GM18507 (cell line): Measurements from ENCODE around the gene FAM110C.
"Not testable (repeated sequence)": the region's sequence is repeated elsewhere in the genome, so short reads cannot be mapped to it uniquely, and the experiment has no call there.

Experiments used
- DNase-seq: peaks from one replicate; pipeline ENCODE4 v3.0.0; 2011; ENCODE audit warnings: low read depth; ENCODE audit not compliant: insufficient read length; ENCODE audit errors: extremely low spot score
- FAIRE-seq: peaks from 2 replicates; lab custom pipeline; 2011; peaks lifted over from hg19 to GRCh38; lab: Jason Lieb, UNC

Gene FAM110C

DNA sequence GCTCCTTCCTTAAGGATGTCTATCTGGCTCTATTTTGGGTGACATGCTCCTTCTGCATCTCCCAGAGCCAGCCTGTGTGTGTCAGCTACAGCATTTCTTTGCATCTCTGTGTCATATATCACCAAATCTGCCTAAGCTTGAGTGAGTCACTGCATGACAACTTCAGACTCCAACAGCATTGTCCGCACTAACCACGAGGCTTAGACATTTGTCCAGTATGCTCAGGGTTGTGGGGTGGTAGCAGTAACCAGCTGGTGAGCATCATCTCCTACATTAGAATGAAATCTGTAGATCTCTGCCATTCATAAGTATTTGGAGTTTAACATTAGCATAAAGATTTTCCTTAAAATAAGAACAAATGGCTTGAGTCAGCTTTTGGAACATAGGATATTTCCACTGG, 30.4 kb downstream of the FAM110C start:
- FAIRE-seq, DNase-seq: not testable (repeated sequence)

DNA sequence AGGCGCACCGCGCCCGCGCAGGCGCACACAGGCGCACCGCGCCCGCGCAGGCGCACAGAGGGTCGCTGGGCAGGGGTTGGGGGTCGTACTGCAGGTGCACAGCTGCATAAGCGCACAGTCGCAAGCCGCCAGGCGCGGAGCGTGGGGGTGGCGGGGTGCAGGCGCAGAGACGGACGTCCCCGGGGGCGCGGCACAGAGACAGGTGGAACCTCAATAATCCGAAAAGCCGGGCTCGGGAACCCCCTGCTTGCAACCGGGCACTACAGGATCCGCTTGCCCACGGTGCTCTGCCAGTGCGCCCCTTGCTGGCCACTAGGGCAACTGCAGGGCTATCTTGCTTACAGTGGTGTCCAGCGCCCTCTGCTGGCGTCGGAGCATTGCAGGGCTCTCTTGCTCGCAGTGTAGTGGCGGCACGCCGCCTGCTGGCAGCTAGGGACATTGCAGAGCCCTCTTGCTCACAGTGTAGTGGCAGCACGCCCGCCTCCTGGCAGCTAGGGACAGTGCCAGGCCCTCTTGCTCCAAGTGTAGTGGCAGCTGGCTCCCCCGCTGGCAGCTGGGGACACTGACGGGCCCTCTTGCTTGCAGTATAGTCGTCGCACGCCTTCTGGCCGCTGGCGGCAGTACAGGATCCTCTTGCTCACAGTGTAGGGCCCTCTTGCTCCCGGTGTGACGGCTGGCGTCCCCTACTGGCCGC, 34.9 kb downstream of the FAM110C start:
- FAIRE-seq (no peak), DNase-seq (no peak)

DNA sequence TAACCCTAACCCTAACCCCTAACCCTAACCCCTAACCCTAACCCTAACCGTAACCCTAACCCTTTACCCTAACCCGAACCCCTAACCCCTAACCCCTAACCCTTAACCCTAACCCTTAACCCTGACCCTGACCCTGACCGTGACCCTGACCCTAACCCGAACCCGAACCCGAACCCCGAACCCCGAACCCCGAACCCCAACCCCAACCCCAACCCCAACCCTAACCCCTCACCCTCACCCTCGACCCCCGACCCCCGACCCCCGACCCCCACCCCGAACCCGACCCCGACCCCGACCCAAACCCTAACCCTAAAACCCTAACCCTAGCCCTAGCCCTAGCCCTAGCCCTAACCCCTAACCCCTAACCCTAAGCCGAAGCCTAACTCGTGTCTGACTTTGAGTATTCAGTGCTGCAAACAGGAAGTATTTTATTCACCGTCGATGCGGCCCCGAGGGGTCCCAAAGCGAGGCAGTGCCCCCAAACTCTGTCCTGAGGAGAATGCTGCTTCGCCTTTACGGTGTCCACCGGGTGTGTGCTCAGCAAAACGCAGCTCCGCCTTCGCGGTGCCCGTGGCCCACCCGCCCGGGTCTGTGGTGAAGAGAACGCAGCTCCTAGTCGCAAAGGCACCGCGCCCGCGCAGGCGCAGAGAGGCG, 36.0 kb downstream of the FAM110C start:
- no peak for DNase-seq
- no peak for FAIRE-seq
